SHP77 treated with DMSO at 0.1 percent for 48 hours (cell line): ENCODE results near the gene RNU5B-1.

Source experiments
- DNase-seq: peaks from one replicate; lab custom pipeline; 2025; lab: John Stamatoyannopoulos, UW

The RNU5B-1 gene

GRCh38 chr15:65289261-65289854, 15.1 kb upstream of the RNU5B-1 start:
- DNase-seq: no peak

GRCh38 chr15:65290228-65290627, 14.2 kb upstream of the RNU5B-1 start:
- DNase-seq: no peak

DNA sequence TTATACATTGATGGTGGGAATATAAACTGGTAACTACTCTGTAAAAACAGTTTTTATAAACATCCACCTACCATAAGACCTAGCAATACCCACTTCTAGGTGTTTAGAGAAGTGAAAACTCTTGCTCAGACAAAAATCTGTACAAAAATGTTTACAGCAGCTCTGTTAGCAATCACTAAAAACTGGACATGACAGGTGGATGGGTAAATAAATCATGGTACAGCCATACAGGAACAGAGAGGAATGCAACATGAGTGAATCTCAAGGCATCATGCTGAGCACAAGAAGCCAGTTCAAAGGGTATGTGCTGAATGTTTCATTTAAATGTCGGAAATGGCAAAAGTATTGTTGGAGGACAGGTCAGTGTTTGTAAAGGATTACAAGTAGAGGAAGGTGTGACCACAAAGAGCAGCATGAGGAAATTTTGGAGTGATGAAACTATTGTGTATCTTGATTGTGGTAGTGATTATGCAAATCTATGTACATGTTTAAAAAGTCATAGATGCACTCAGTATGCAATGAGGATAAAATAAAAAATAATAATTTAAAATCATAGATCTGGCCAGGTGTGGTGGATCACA, 11.4 kb upstream of the RNU5B-1 start:
- DNase-seq: no peak

- DNase-seq: no peak
Observed at GRCh38 chr15:65298731-65299130, 5.7 kb upstream of the RNU5B-1 start.

- DNase-seq: no peak
Observed at GRCh38 chr15:65300924-65301441, 3.5 kb upstream of the RNU5B-1 start.

- no peak for DNase-seq
Observed at GRCh38 chr15:65302061-65302460, 2.4 kb upstream of the RNU5B-1 start.

- peak; percentile 79 for DNase-seq
Observed at GRCh38 chr15:65303687-65304380, 643 bp upstream of the RNU5B-1 start.

GRCh38 chr15:65305150-65305758, 777 bp downstream of the RNU5B-1 start:
- DNase-seq: no peak

DNA sequence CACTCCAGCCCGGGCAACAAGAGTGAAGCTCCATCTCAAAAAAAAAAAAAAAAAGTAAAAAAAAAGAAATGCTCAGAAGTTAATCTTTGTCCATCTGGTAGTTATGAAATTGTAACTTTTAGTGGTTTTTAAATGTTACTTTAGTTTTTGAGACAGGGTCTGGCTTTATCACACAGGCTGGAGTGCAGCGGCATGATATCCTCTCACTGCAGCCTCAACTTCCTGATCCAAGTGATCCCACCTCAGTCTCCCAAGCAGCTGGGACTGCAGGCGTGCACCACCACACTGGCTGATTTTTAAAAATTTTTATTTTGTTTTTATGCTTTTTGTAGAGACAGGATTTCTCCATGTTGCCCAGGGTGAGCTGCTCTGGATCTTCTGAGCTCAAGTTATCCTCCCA, 1.3 kb downstream of the RNU5B-1 start:
- no peak for DNase-seq

- no peak for DNase-seq
Observed at GRCh38 chr15:65306551-65306950, 2.1 kb downstream of the RNU5B-1 start.

- DNase-seq: no peak
Observed at GRCh38 chr15:65307978-65308377, 3.5 kb downstream of the RNU5B-1 start.

GRCh38 chr15:65309882-65310418, 5.5 kb downstream of the RNU5B-1 start:
- no peak for DNase-seq

DNA sequence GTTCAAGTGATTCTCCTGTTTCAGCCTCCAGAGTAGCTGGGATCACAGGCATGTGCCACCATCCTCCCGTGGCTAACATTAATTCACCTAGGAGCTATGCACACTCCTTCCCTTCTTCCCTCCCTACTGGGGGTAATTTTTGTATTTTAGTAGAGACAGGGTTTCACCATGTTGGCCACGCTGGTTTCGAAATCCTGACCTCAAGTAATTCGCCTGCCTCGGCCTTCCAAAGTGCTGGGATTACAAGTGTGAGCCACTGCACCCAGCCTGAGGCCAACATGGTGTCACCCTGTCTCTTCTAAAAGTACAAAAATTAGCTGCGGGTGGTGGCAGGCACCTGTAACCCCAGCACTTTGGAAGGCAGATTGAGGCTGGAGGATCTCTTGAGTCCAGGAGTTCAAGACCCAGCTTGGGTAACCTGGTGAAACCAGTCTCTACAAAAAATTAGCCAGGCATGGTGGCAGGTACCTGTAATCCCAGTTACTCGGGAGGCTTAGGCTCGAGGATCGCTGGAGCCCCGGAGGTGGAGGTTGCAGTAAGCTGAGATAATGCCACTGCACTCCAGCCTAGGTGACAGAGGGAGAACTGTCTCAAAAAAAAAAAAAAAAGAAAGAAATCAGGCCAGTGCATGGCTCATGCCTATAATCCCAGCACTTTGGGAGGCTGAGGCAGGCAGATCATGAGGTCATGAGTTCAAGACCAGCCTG, 6.1 kb downstream of the RNU5B-1 start:
- DNase-seq: no peak

- DNase-seq: no peak
Observed at GRCh38 chr15:65311760-65312159, 7.3 kb downstream of the RNU5B-1 start.

DNA sequence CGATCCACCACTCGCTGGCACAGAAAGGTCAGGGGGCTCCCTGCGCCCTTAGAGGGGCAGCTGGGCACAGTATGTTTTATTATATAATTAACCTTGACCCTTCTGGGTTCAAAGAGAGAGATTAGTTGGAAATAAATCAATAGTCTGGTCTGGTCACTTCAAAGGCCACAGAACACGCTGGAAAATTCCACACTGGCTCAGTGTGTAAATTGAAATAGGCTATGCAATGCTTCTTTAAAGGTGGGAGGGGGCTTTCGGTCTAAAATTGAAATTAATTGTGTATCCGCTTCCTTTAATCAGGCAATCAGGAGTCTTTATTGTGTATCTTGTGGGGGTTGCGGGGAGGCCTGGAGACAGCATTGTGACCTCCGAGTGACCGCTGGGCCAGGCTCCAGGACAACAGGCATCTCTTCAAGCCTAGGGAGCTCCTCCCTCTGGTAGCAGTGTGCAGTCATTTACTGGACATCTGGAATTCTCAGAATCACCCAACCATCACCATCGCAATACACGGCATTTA, 8.0 kb downstream of the RNU5B-1 start:
- DNase-seq: peak; percentile 30

DNA sequence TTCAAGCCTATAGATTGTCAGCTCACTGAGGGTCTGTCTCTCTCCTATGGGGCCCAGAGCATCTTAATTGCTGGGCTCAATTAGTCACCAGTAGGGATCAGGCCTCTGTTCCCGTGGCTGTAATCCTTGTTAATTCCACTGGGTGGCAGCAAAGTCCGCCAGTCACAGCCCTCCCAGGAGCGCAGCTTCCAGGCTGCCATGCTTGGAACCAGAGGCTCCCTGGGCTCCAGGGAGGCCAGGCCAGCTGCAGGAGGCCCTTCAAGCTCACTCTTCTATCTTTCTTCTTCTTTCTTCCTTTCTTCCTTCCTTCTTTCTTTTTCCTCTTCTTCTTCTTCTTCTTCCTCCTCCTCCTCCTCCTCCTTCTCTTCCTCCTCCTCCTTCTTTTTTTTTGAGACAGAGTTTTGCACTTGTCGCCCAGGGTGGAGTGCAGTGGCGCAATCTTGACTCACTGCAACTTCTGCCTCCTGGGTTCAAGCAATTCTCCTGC, 14.4 kb downstream of the RNU5B-1 start:
- peak; percentile 52 for DNase-seq

- peak; percentile 85 for DNase-seq
Observed at GRCh38 chr15:65323071-65323511, 18.6 kb downstream of the RNU5B-1 start.

DNA sequence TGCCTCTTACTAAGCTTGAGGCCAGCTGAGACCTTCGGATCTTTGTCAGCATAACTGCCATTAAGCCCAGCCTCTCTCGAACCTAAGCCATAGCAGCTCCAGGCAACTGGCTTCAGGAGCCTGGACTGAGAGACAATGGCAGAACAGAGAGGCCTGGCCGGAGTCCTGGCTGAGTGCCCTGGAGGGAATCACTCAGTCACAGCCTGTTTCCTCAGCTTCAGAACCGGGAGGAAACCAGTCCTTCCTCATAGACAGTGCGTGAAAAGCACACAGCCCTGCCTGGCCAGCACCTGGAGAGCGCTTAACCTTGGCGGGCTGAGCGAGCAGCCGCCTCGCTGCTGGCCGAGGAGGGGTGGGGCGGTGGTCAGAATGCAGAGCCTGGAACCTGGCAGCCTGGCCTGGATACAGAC, 21.6 kb downstream of the RNU5B-1 start:
- DNase-seq: peak; percentile 35

- no peak for DNase-seq
Observed at GRCh38 chr15:65326818-65327217, 22.3 kb downstream of the RNU5B-1 start.

GRCh38 chr15:65327651-65328393, 23.3 kb downstream of the RNU5B-1 start:
- no peak for DNase-seq
